Loucy (cell line): ENCODE data around the gene VSX2.

ENCODE experiments used
- CTCF ChIP-seq: fragments of 200-600 bp; sonication (generic); conservative IDR thresholded peaks from 2 replicates; pipeline ENCODE4 v1.5.1; 2014; ENCODE audit warnings: mild to moderate bottlenecking, antibody characterized with exemption, low read length
- EZH2phosphoT487 ChIP-seq: fragments of 200-600 bp; IDR thresholded peaks from 2 replicates; pipeline ENCODE4 v1.6.1; 2018; ENCODE audit warnings: antibody characterized with exemption, mild to moderate bottlenecking, moderate library complexity, borderline replicate concordance

GRCh38 chr14:74246542-74246941 lies 7.3 kb downstream of the VSX2 start:
- no peak for TF ChIP-seq CTCF
- TF ChIP-seq EZH2phosphoT487 = no peak
